WTC11 (cell line): Measurements from ENCODE around the gene SHISAL2A. TPM values are rescaled to one million over a fixed set of nuclear protein-coding genes. Genes with fewer than 3 reads are reported as not detected.
A peak's percentile ranks its signal among the peaks of the same experiment; 100 is the strongest.

Experiments used
- ATAC-seq: fragments of 200-7000 bp; cut with Tn5 transposase; 2 replicates; pipeline ENCODE4 v1.10.0; 2021; ENCODE audit warnings: mild to moderate bottlenecking, moderate library complexity
- CTCF ChIA-PET: fragments of 300-600 bp; sonication (Branson Sonifier 250); formaldehyde crosslinking; loops from one replicate; lab custom pipeline; 2021; ENCODE audit warnings: antibody characterized with exemption; lab: Charles Lee
- POLR2A ChIA-PET: fragments of 350-600 bp; sonication (Branson Sonifier 250); formaldehyde crosslinking; loops from one replicate; lab custom pipeline; 2021; ENCODE audit warnings: antibody characterized with exemption; lab: Charles Lee
- DNase-seq: peaks from one replicate; pipeline ENCODE4 v3.0.0; 2021; ENCODE audit warnings: low spot score
- H3K27ac Mint-ChIP-seq: 2 replicates; pipeline ENCODE4 v1.8.0; 2021; ENCODE audit warnings: mixed read lengths
- H3K27me3 Mint-ChIP-seq: 2 replicates; pipeline ENCODE4 v1.8.0; 2021; ENCODE audit warnings: low read depth, mild to moderate bottlenecking, moderate library complexity, mixed read lengths
- H3K36me3 Mint-ChIP-seq: 2 replicates; pipeline ENCODE4 v1.8.0; 2021; ENCODE audit warnings: mixed read lengths
- H3K4me1 Mint-ChIP-seq: 2 replicates; pipeline ENCODE4 v1.8.0; 2022; ENCODE audit warnings: mixed read lengths
- H3K4me3 Mint-ChIP-seq: 2 replicates; pipeline ENCODE4 v1.8.0; 2021; ENCODE audit warnings: mild to moderate bottlenecking, moderate library complexity, mixed read lengths
- H3K9me3 Mint-ChIP-seq: 2 replicates; pipeline ENCODE4 v1.8.0; 2021; ENCODE audit warnings: mixed read lengths
- ATF1 ChIP-seq: sonication (generic); formaldehyde crosslinking; IDR thresholded peaks from 2 replicates; pipeline ENCODE4 v1.8.1; 2023; ENCODE audit warnings: mild to moderate bottlenecking, moderate library complexity, missing genetic modification reagents
- CREB1 ChIP-seq: sonication (generic); formaldehyde crosslinking; IDR thresholded peaks from 2 replicates; pipeline ENCODE4 v1.8.0; 2023; ENCODE audit warnings: mild to moderate bottlenecking, missing genetic modification reagents
- JAZF1 ChIP-seq: fragments of 250-450 bp; sonication (Bioruptor Pico); IDR thresholded peaks from 2 replicates; pipeline ENCODE4 v1.9.0; 2021; ENCODE audit warnings: moderate library complexity, mild to moderate bottlenecking, inconsistent platforms
- JUN ChIP-seq: sonication (generic); formaldehyde crosslinking; IDR thresholded peaks from 2 replicates; pipeline ENCODE4 v1.8.0; 2023; ENCODE audit warnings: mild to moderate bottlenecking, missing genetic modification reagents
- MAX ChIP-seq: sonication (generic); formaldehyde crosslinking; IDR thresholded peaks from 2 replicates; pipeline ENCODE4 v1.8.0; 2022; ENCODE audit warnings: mild to moderate bottlenecking, missing genetic modification reagents
- NR1H2 ChIP-seq: sonication (generic); formaldehyde crosslinking; IDR thresholded peaks from 2 replicates; pipeline ENCODE4 v1.9.0; 2021; ENCODE audit warnings: mild to moderate bottlenecking, moderate library complexity, missing genetic modification reagents
- NR3C1 ChIP-seq: sonication (generic); formaldehyde crosslinking; conservative IDR thresholded peaks from 2 replicates; pipeline ENCODE4 v1.8.1; 2023; ENCODE audit warnings: low read depth, mild to moderate bottlenecking, missing genetic modification reagents
- RORB ChIP-seq: fragments of 250-450 bp; sonication (Bioruptor Pico); IDR thresholded peaks from 2 replicates; pipeline ENCODE4 v1.9.0; 2021; ENCODE audit warnings: mild to moderate bottlenecking
- TCF7 ChIP-seq: sonication (generic); formaldehyde crosslinking; IDR thresholded peaks from 2 replicates; pipeline ENCODE4 v1.8.0; 2022; ENCODE audit warnings: mild to moderate bottlenecking, low read depth, missing genetic modification reagents, moderate library complexity
- USF1 ChIP-seq: sonication (generic); formaldehyde crosslinking; IDR thresholded peaks from 2 replicates; pipeline ENCODE4 v1.8.0; 2022; ENCODE audit warnings: mild to moderate bottlenecking, missing genetic modification reagents
- USF2 ChIP-seq: sonication (generic); formaldehyde crosslinking; IDR thresholded peaks from 2 replicates; pipeline ENCODE4 v1.8.1; 2023; ENCODE audit warnings: mild to moderate bottlenecking, missing genetic modification reagents, moderate library complexity
- ZMAT4 ChIP-seq: fragments of 250-450 bp; sonication (Bioruptor Pico); IDR thresholded peaks from 2 replicates; pipeline ENCODE4 v1.9.0; 2021; ENCODE audit warnings: mild to moderate bottlenecking
- ZNF121 ChIP-seq: sonication (generic); formaldehyde crosslinking; IDR thresholded peaks from 2 replicates; pipeline ENCODE4 v1.8.0; 2023; ENCODE audit warnings: missing genetic modification reagents
- ZNF317 ChIP-seq: sonication (generic); formaldehyde crosslinking; IDR thresholded peaks from 2 replicates; pipeline ENCODE4 v1.8.1; 2023; ENCODE audit warnings: low read depth, mild to moderate bottlenecking, moderate library complexity, missing genetic modification reagents, borderline replicate concordance
- ZNF423 ChIP-seq: fragments of 250-450 bp; sonication (Bioruptor Pico); IDR thresholded peaks from 2 replicates; pipeline ENCODE4 v2.1.2; 2022; ENCODE audit warnings: mild to moderate bottlenecking, moderate library complexity
- total RNA-seq: library from RNA; stranded (reverse); gene quantifications from 3 replicates; pipeline ENCODE4 v1.2.3, GENCODE V29; 2021
- TF ChIP-seq, protein P1 (sequence below): sonication (generic); formaldehyde crosslinking; conservative IDR thresholded peaks from 2 replicates; pipeline ENCODE4 v1.8.1; 2022; ENCODE audit warnings: mild to moderate bottlenecking, missing genetic modification reagents
- TF ChIP-seq, protein P2 (sequence below): fragments of 250-450 bp; sonication (Bioruptor Pico); IDR thresholded peaks from 2 replicates; pipeline ENCODE4 v1.9.0; 2021; ENCODE audit warnings: moderate library complexity, mild to moderate bottlenecking, inconsistent platforms, borderline replicate concordance
- TF ChIP-seq, protein P3 (sequence below): sonication (generic); formaldehyde crosslinking; IDR thresholded peaks from 2 replicates; pipeline ENCODE4 v1.8.0; 2023; ENCODE audit warnings: missing genetic modification reagents, mild to moderate bottlenecking, borderline replicate concordance

SHISAL2A gene
- total RNA-seq, 1 experiment from 2014 or later, result 1.4 TPM

- ChIA-PET POLR2A (no interaction called here), CTCF (no interaction called here)
- H3K4me3 Mint-ChIP-seq, result no peak overlapping the region
- H3K36me3 Mint-ChIP-seq, result no peaks in the 10 kb centered on the region
- H3K4me1 Mint-ChIP-seq, result no peaks in the 10 kb centered on the region
- H3K27ac Mint-ChIP-seq, result no peak overlapping the region
- ATAC-seq (no peak), DNase-seq (no peak)
- TF ChIP-seq ATF1 (CRISPR knock-in tag), result no peak
- peak; percentile 28; the same call in 1 of the 2 replicates for TF ChIP-seq USF2 (CRISPR knock-in tag)
- no peak for TF ChIP-seq NR3C1 (CRISPR knock-in tag)
- no peaks in the 10 kb centered on the region for H3K27me3 Mint-ChIP-seq
- H3K9me3 Mint-ChIP-seq, result no peaks in the 10 kb centered on the region
These were observed 18.9 kb downstream of the SHISAL2A start for GRCh38 chr1:52651904-52652303.

DNA sequence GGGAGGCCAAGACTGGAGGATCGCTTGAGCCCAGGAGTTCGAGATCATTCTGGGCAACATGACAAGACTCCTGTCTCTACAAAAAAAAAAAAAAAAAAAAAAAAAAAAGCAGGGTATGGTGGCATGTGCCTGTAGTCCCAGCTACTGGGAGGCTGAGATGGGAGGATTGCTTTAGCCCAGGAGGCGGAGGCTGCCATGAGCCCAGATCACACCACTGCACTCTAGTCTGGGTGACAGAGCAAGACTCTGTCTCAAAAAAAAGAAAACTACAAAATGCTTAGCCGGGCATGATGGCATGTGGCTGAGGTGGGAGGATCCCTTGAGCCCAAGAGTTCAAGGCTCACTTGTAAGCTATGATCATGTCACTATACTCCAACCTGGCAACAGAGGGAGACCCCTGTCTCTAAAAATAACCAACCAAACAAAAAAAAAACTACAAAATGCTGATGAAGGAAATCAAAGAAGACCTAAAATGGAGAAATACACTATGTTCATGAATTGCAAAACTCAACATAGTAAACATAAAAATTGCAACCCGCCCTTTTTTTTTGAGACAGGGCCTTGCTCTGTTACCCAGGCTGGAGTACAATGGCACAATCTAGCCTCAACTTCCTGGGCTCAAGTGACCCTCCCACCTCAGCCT, 20.4 kb downstream of the SHISAL2A start:
- Mint-ChIP-seq H3K36me3 (no peaks in the 10 kb centered on the region), H3K27me3 (no peaks in the 10 kb centered on the region), H3K9me3 (no peaks in the 10 kb centered on the region), H3K4me3 (no peak overlapping the region), H3K4me1 (no peaks in the 10 kb centered on the region), H3K27ac (no peak overlapping the region)
- TF ChIP-seq JAZF1, result no peak
- TF ChIP-seq, protein P1, sequence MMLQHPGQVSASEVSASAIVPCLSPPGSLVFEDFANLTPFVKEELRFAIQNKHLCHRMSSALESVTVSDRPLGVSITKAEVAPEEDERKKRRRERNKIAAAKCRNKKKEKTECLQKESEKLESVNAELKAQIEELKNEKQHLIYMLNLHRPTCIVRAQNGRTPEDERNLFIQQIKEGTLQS (CRISPR knock-in tag), result no peak
- no peak for TF ChIP-seq JUN (CRISPR knock-in tag)
- no peak for TF ChIP-seq USF1 (CRISPR knock-in tag)
- TF ChIP-seq NR3C1 (CRISPR knock-in tag), result no peak
- TF ChIP-seq ZNF317, result no peak
- no peak for TF ChIP-seq NR1H2 (CRISPR knock-in tag)
- TF ChIP-seq RORB, result no peak
- TF ChIP-seq, protein P2, sequence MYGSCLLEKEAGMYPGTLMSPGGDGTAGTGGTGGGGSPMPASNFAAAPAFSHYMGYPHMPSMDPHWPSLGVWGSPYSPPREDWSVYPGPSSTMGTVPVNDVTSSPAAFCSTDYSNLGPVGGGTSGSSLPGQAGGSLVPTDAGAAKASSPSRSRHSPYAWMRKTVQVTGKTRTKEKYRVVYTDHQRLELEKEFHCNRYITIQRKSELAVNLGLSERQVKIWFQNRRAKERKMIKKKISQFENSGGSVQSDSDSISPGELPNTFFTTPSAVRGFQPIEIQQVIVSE (CRISPR knock-in tag), result no peak
- TF ChIP-seq ZNF423, result no peak
- no peak for TF ChIP-seq CREB1
- TF ChIP-seq ZNF121, result no peak
- TF ChIP-seq, protein P3, sequence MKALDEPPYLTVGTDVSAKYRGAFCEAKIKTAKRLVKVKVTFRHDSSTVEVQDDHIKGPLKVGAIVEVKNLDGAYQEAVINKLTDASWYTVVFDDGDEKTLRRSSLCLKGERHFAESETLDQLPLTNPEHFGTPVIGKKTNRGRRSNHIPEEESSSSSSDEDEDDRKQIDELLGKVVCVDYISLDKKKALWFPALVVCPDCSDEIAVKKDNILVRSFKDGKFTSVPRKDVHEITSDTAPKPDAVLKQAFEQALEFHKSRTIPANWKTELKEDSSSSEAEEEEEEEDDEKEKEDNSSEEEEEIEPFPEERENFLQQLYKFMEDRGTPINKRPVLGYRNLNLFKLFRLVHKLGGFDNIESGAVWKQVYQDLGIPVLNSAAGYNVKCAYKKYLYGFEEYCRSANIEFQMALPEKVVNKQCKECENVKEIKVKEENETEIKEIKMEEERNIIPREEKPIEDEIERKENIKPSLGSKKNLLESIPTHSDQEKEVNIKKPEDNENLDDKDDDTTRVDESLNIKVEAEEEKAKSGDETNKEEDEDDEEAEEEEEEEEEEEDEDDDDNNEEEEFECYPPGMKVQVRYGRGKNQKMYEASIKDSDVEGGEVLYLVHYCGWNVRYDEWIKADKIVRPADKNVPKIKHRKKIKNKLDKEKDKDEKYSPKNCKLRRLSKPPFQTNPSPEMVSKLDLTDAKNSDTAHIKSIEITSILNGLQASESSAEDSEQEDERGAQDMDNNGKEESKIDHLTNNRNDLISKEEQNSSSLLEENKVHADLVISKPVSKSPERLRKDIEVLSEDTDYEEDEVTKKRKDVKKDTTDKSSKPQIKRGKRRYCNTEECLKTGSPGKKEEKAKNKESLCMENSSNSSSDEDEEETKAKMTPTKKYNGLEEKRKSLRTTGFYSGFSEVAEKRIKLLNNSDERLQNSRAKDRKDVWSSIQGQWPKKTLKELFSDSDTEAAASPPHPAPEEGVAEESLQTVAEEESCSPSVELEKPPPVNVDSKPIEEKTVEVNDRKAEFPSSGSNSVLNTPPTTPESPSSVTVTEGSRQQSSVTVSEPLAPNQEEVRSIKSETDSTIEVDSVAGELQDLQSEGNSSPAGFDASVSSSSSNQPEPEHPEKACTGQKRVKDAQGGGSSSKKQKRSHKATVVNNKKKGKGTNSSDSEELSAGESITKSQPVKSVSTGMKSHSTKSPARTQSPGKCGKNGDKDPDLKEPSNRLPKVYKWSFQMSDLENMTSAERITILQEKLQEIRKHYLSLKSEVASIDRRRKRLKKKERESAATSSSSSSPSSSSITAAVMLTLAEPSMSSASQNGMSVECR (CRISPR knock-in tag), result no peak
- TF ChIP-seq ZMAT4 (CRISPR knock-in tag), result no peak
- no peak for TF ChIP-seq TCF7 (CRISPR knock-in tag)
- no peak for TF ChIP-seq MAX (CRISPR knock-in tag)
- ChIA-PET POLR2A (no interaction called here), CTCF (interaction anchor here (0.6 kb wide), 1 partner anchor 83 kb away, joined by 5 read pairs; no protein-coding TSS in a partner anchor)
- ATAC-seq (no peak), DNase-seq (no peak)
